ENCODE data around the gene TEX51. TPM values are rescaled to one million over a fixed set of nuclear protein-coding genes. Genes with fewer than 3 reads are reported as not detected.

TEX51 gene
- total RNA-seq, 2 experiments from 2014 or later, result not detected

- no peaks in the 10 kb centered on the region for H3K4me1 ChIP-seq (ENCODE audit: insufficient read depth, low read length, poor library complexity, severe bottlenecking)
- no peak overlapping the region for H2AFZ ChIP-seq (ENCODE audit: low read length)
- no peak for TF ChIP-seq EZH2phosphoT487 (IDR thresholded peaks at IDR 0.05; ENCODE audit: borderline replicate concordance, low read depth, low read length)
- TF ChIP-seq, protein P1, sequence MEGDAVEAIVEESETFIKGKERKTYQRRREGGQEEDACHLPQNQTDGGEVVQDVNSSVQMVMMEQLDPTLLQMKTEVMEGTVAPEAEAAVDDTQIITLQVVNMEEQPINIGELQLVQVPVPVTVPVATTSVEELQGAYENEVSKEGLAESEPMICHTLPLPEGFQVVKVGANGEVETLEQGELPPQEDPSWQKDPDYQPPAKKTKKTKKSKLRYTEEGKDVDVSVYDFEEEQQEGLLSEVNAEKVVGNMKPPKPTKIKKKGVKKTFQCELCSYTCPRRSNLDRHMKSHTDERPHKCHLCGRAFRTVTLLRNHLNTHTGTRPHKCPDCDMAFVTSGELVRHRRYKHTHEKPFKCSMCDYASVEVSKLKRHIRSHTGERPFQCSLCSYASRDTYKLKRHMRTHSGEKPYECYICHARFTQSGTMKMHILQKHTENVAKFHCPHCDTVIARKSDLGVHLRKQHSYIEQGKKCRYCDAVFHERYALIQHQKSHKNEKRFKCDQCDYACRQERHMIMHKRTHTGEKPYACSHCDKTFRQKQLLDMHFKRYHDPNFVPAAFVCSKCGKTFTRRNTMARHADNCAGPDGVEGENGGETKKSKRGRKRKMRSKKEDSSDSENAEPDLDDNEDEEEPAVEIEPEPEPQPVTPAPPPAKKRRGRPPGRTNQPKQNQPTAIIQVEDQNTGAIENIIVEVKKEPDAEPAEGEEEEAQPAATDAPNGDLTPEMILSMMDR (conservative IDR thresholded peaks at IDR 0.05; ENCODE audit: low read length), result no peak
- DNase-seq (ENCODE audit: low spot score), result no peak
- no peaks in the 10 kb centered on the region for H3K9me3 ChIP-seq (ENCODE audit: low read length)
- no peaks in the 10 kb centered on the region for H4K20me1 ChIP-seq (ENCODE audit: insufficient read depth, low read length)
- H3K9me2 ChIP-seq (ENCODE audit: insufficient read depth, low read length), result no peaks in the 10 kb centered on the region
- BruUV-seq (replicated peaks), result no TSS peak
- H3K4me3 ChIP-seq (ENCODE audit: low read depth, low read length, poor library complexity, severe bottlenecking), result no peak overlapping the region
- CTCF ChIA-PET (ENCODE audit: unreplicated experiment), result no interaction called here
- no peak overlapping the region for H3K4me2 ChIP-seq (ENCODE audit: low read length)
- intact Hi-C loops (cut with micrococcal nuclease; ENCODE audit: unreplicated experiment), result no loop called here
- no peaks in the 10 kb centered on the region for H3K79me2 ChIP-seq (ENCODE audit: insufficient read depth, low read depth, low read length)
- POLR2A ChIA-PET, result no interaction called here
- H3K27ac ChIP-seq (ENCODE audit: low read depth, low read length, poor library complexity, severe bottlenecking), result no peak overlapping the region
- no peaks in the 10 kb centered on the region for H3K36me3 ChIP-seq (ENCODE audit: insufficient read depth, low read length)
Measured at GRCh38 chr2:126932966-126933710, 34.4 kb downstream of the TEX51 start.

DNA sequence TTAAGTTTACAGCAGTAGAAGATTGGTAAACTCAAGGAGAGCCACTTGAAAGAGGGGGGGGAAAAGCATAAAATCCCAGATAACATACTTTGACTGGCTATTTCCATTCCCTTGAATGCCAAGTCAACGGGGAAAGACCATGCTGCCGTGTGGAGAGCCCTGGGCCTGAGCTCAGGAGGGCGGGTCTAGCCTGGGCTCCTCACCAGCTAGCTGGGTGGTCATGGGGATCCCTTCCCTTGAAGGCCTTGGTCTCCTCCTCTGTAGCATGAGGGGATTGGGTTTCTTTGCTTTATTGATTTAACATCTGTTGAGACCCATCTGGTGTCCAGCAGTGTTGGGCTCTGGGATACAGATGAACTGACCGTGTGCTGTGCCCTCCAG lies 35.0 kb downstream of the TEX51 start:
- no TSS peak for BruUV-seq (replicated peaks)
- Histone ChIP-seq H3K4me1 (ENCODE audit: insufficient read depth, low read length, poor library complexity, severe bottlenecking) (no peaks in the 10 kb centered on the region), H3K36me3 (ENCODE audit: insufficient read depth, low read length) (no peaks in the 10 kb centered on the region), H3K9me3 (ENCODE audit: low read length) (no peaks in the 10 kb centered on the region), H2AFZ (ENCODE audit: low read length) (no peak overlapping the region), H3K27ac (ENCODE audit: low read depth, low read length, poor library complexity, severe bottlenecking) (no peak overlapping the region), H4K20me1 (ENCODE audit: insufficient read depth, low read length) (no peaks in the 10 kb centered on the region), H3K9me2 (ENCODE audit: insufficient read depth, low read length) (no peaks in the 10 kb centered on the region), H3K4me3 (ENCODE audit: low read depth, low read length, poor library complexity, severe bottlenecking) (no peak overlapping the region), H3K4me2 (ENCODE audit: low read length) (no peak overlapping the region), H3K79me2 (ENCODE audit: insufficient read depth, low read depth, low read length) (no peaks in the 10 kb centered on the region)
- POLR2A ChIA-PET, result no interaction called here
- DNase-seq (ENCODE audit: low spot score), result no peak
- CTCF ChIA-PET (ENCODE audit: unreplicated experiment), result no interaction called here
- TF ChIP-seq, protein P1 (conservative IDR thresholded peaks at IDR 0.05; ENCODE audit: low read length), result no peak
- no peak for TF ChIP-seq EZH2phosphoT487 (IDR thresholded peaks at IDR 0.05; ENCODE audit: borderline replicate concordance, low read depth, low read length)
- intact Hi-C loops (cut with micrococcal nuclease; ENCODE audit: unreplicated experiment), result no loop called here

DNA sequence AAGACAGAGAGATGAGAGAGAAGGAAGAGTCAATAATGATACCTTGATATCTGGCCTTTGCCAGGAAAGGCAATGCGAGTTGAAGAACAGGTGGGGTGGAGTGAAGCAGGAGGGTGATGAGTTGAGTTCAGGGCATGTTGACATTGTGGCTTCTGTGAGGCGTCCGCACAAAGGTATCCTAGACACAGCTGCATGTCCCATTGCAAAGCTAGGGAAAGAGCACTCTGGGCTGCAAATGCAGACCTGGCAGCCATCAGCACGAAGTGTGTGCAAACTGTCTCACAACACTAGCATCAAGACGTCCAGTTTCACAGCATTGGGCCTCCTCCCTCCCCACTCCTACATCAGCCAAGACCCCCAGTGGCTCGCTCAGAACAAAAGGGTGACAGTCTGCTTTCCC lies 36.1 kb downstream of the TEX51 start:
- CTCF ChIA-PET (ENCODE audit: unreplicated experiment), result no interaction called here
- no TSS peak for BruUV-seq (replicated peaks)
- no peak overlapping the region for H3K4me2 ChIP-seq (ENCODE audit: low read length)
- H4K20me1 ChIP-seq (ENCODE audit: insufficient read depth, low read length), result no peaks in the 10 kb centered on the region
- no peaks in the 10 kb centered on the region for H3K9me2 ChIP-seq (ENCODE audit: insufficient read depth, low read length)
- H3K4me3 ChIP-seq (ENCODE audit: low read depth, low read length, poor library complexity, severe bottlenecking), result no peak overlapping the region
- intact Hi-C loops (cut with micrococcal nuclease; ENCODE audit: unreplicated experiment), result no loop called here
- no peak for DNase-seq (ENCODE audit: low spot score)
- H3K79me2 ChIP-seq (ENCODE audit: insufficient read depth, low read depth, low read length), result no peaks in the 10 kb centered on the region
- H2AFZ ChIP-seq (ENCODE audit: low read length), result no peak overlapping the region
- TF ChIP-seq, protein P1 (conservative IDR thresholded peaks at IDR 0.05; ENCODE audit: low read length), result no peak
- no peak for TF ChIP-seq EZH2phosphoT487 (IDR thresholded peaks at IDR 0.05; ENCODE audit: borderline replicate concordance, low read depth, low read length)
- no peaks in the 10 kb centered on the region for H3K9me3 ChIP-seq (ENCODE audit: low read length)
- H3K27ac ChIP-seq (ENCODE audit: low read depth, low read length, poor library complexity, severe bottlenecking), result no peak overlapping the region
- no peaks in the 10 kb centered on the region for H3K4me1 ChIP-seq (ENCODE audit: insufficient read depth, low read length, poor library complexity, severe bottlenecking)
- no peaks in the 10 kb centered on the region for H3K36me3 ChIP-seq (ENCODE audit: insufficient read depth, low read length)
- POLR2A ChIA-PET, result no interaction called here

Measured in OCI-LY7 (cell line).